PFSK-1 (cell line): Measurements from ENCODE around the gene PAPPA2.

ENCODE experiments used
- FOXP2 ChIP-seq: optimal IDR thresholded peaks from 2 replicates; pipeline ENCODE3; 2011; ENCODE audit warnings: borderline replicate concordance, control low read depth, inconsistent platforms; ENCODE audit not compliant: insufficient read depth; ENCODE audit errors: extremely low read length, extremely low read depth
- POLR2AphosphoS5 ChIP-seq: IDR thresholded peaks from 2 replicates; pipeline ENCODE4 v1.6.1; 2012; ENCODE audit warnings: low read depth, mild to moderate bottlenecking, control low read depth, low read length, moderate library complexity
- REST ChIP-seq, 2 experiments: IDR thresholded peaks; 2 replicates each; pipeline versions ENCODE4 v1.6.1 to v1.8.0; 2011 to 2012; ENCODE audit warnings: low read depth in 2 of 2, low read length in 2 of 2, control low read depth in 1 of 2, inconsistent platforms in 1 of 2, mild to moderate bottlenecking in 1 of 2, moderate library complexity in 1 of 2; ENCODE audit not compliant: insufficient read depth in 1 of 2
- SIN3A ChIP-seq: IDR thresholded peaks from 2 replicates; pipeline ENCODE4 v1.6.1; 2012; ENCODE audit warnings: mild to moderate bottlenecking, low read length, moderate library complexity, borderline replicate concordance; ENCODE audit not compliant: insufficient read depth
- TAF1 ChIP-seq: IDR thresholded peaks from 2 replicates; pipeline ENCODE4 v1.6.1; 2012; ENCODE audit warnings: low read length, control low read depth, borderline replicate concordance; ENCODE audit not compliant: insufficient read depth

PAPPA2 gene

GRCh38 chr1:176888471-176889032 lies 425.6 kb downstream of the PAPPA2 start:
- TF ChIP-seq FOXP2 (no peak), REST (IDR thresholded peaks at IDR 0.05; ENCODE audit: insufficient read depth in 1 of 2, low read depth in 2 of 2, low read length in 2 of 2) (no peak)

GRCh38 chr1:176893625-176894352 lies 430.8 kb downstream of the PAPPA2 start:
- TF ChIP-seq POLR2AphosphoS5 = no peak
- no peak for TF ChIP-seq REST (IDR thresholded peaks at IDR 0.05; ENCODE audit: insufficient read depth in 1 of 2, low read depth in 2 of 2, low read length in 2 of 2)
- no peak for TF ChIP-seq FOXP2
- TF ChIP-seq TAF1 = no peak
- TF ChIP-seq SIN3A = no peak

GRCh38 chr1:176894450-176894849 lies 431.5 kb downstream of the PAPPA2 start:
- no peak for TF ChIP-seq SIN3A
- TF ChIP-seq REST (IDR thresholded peaks at IDR 0.05; ENCODE audit: insufficient read depth in 1 of 2, low read depth in 2 of 2, low read length in 2 of 2) = no peak
